ENCODE results near the gene POLDIP3. TPM values are rescaled to one million over a fixed set of nuclear protein-coding genes. Genes with fewer than 3 reads are reported as not detected.

POLDIP3 gene
- total RNA-seq, 1 donor from 2014 or later = 22.4 TPM

DNA sequence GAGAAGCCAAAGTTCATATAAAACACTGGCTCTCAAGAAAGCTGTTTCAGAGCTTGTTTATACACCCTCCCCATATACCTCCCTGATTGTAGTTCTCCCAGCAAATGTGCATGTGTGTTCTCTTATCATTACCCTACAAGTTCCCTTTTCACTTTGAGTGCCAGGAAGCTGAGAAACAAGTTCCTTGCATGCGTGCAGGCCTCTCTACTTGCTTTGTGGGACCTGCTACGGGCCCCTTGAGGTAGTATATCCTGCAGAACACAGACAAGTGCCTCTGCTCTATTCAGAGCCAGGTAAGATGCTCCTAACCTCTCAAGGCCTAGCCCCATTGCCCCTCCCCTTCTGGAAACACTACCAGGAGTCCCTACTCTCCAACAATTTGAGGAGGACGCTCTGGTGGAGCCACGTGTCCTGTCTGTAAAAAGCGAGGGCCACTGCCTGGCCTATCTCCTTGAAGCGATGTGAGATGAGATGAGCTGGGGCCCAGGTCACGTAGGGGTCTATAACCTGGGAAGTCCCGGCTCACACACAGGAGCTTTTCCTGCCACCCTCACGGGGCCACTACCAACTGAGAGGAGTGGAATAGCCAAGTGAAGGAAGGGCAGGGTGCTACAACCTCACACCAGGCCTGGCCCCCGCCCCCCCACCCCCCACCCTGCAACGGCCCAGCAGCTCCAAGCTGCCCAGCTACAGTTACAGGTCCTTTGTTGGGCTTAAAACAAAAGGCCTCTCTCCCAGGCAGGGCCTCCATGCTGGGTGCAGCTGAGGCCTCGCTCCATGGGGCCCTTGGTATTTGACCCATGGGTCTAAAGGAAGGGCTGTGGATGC is 28.3 kb upstream of the POLDIP3 start:
- H3K9me3 ChIP-seq (ENCODE audit: control insufficient read depth in 3 of 3, low read length in 3 of 3) = no peaks in the 10 kb centered on the region
- peak overlapping the region; percentile 80 to 99 (median 98) for H3K9ac ChIP-seq (ENCODE audit: low read depth in 1 of 3, low read length in 3 of 3)
- no peaks in the 10 kb centered on the region for H3K36me3 ChIP-seq (ENCODE audit: control insufficient read depth in 3 of 3, insufficient read depth in 3 of 3, low read length in 3 of 3)
- H3K4me3 ChIP-seq (ENCODE audit: low read length in 3 of 3) = no peak overlapping the region
- H3K27ac ChIP-seq (ENCODE audit: low read depth, low read length) = peak overlapping the region; percentile 95
- H3K27me3 ChIP-seq (ENCODE audit: control insufficient read depth in 3 of 3, insufficient read depth in 3 of 3, low read length in 3 of 3) = no peaks in the 10 kb centered on the region
- H3K4me1 ChIP-seq (ENCODE audit: control insufficient read depth in 3 of 3, insufficient read depth in 3 of 3, low read length in 3 of 3) = peaks cover 53 to 60% (median 57%) of the 10 kb centered on the region in 3 donors

GRCh38 chr22:42641801-42642413 is 27.2 kb upstream of the POLDIP3 start:
- Histone ChIP-seq H3K27me3 (ENCODE audit: control insufficient read depth in 3 of 3, insufficient read depth in 3 of 3, low read length in 3 of 3) (no peaks in the 10 kb centered on the region), H3K9ac (ENCODE audit: low read depth in 1 of 3, low read length in 3 of 3) (peak overlapping the region in 2 of 3 donors; percentile 11 to 33), H3K36me3 (ENCODE audit: control insufficient read depth in 3 of 3, insufficient read depth in 3 of 3, low read length in 3 of 3) (peaks cover 0 to 2% (median 0%) of the 10 kb centered on the region in 3 donors), H3K4me3 (ENCODE audit: low read length in 3 of 3) (no peak overlapping the region), H3K27ac (ENCODE audit: low read depth, low read length) (no peak overlapping the region), H3K4me1 (ENCODE audit: control insufficient read depth in 3 of 3, insufficient read depth in 3 of 3, low read length in 3 of 3) (peaks cover 44 to 53% (median 49%) of the 10 kb centered on the region in 3 donors), H3K9me3 (ENCODE audit: control insufficient read depth in 3 of 3, low read length in 3 of 3) (no peaks in the 10 kb centered on the region)

- H3K4me1 ChIP-seq (ENCODE audit: control insufficient read depth in 3 of 3, insufficient read depth in 3 of 3, low read length in 3 of 3) = peaks cover 31 to 47% (median 41%) of the 10 kb centered on the region in 3 donors
- peaks cover 4 to 7% (median 5%) of the 10 kb centered on the region in 3 donors for H3K36me3 ChIP-seq (ENCODE audit: control insufficient read depth in 3 of 3, insufficient read depth in 3 of 3, low read length in 3 of 3)
- H3K4me3 ChIP-seq (ENCODE audit: low read length in 3 of 3) = no peak overlapping the region
- H3K9me3 ChIP-seq (ENCODE audit: control insufficient read depth in 3 of 3, low read length in 3 of 3) = no peaks in the 10 kb centered on the region
- H3K27ac ChIP-seq (ENCODE audit: low read depth, low read length) = no peak overlapping the region
- no peak overlapping the region for H3K9ac ChIP-seq (ENCODE audit: low read depth in 1 of 3, low read length in 3 of 3)
- no peaks in the 10 kb centered on the region for H3K27me3 ChIP-seq (ENCODE audit: control insufficient read depth in 3 of 3, insufficient read depth in 3 of 3, low read length in 3 of 3)
Observed at GRCh38 chr22:42639541-42640241, 25.0 kb upstream of the POLDIP3 start.

- H3K4me1 ChIP-seq (ENCODE audit: control insufficient read depth in 3 of 3, insufficient read depth in 3 of 3, low read length in 3 of 3) = peaks cover 19 to 38% (median 21%) of the 10 kb centered on the region in 3 donors
- no peaks in the 10 kb centered on the region for H3K9me3 ChIP-seq (ENCODE audit: control insufficient read depth in 3 of 3, low read length in 3 of 3)
- peak overlapping the region in 2 of 3 donors; percentile 23 to 25 for H3K9ac ChIP-seq (ENCODE audit: low read depth in 1 of 3, low read length in 3 of 3)
- H3K27ac ChIP-seq (ENCODE audit: low read depth, low read length) = peak overlapping the region; percentile 66
- peaks cover 15 to 17% (median 16%) of the 10 kb centered on the region in 3 donors for H3K36me3 ChIP-seq (ENCODE audit: control insufficient read depth in 3 of 3, insufficient read depth in 3 of 3, low read length in 3 of 3)
- no peak overlapping the region for H3K4me3 ChIP-seq (ENCODE audit: low read length in 3 of 3)
- H3K27me3 ChIP-seq (ENCODE audit: control insufficient read depth in 3 of 3, insufficient read depth in 3 of 3, low read length in 3 of 3) = no peaks in the 10 kb centered on the region
Observed at GRCh38 chr22:42637555-42637954, 22.9 kb upstream of the POLDIP3 start.

GRCh38 chr22:42636506-42636905 is 21.8 kb upstream of the POLDIP3 start:
- no peaks in the 10 kb centered on the region for H3K27me3 ChIP-seq (ENCODE audit: control insufficient read depth in 3 of 3, insufficient read depth in 3 of 3, low read length in 3 of 3)
- peak overlapping the region in 1 of 3 donors; percentile 33 for H3K9ac ChIP-seq (ENCODE audit: low read depth in 1 of 3, low read length in 3 of 3)
- peak overlapping the region; percentile 88 for H3K27ac ChIP-seq (ENCODE audit: low read depth, low read length)
- no peak overlapping the region for H3K4me3 ChIP-seq (ENCODE audit: low read length in 3 of 3)
- H3K4me1 ChIP-seq (ENCODE audit: control insufficient read depth in 3 of 3, insufficient read depth in 3 of 3, low read length in 3 of 3) = peaks cover 13 to 48% (median 17%) of the 10 kb centered on the region in 3 donors
- no peaks in the 10 kb centered on the region for H3K9me3 ChIP-seq (ENCODE audit: control insufficient read depth in 3 of 3, low read length in 3 of 3)
- peaks cover 24 to 27% (median 26%) of the 10 kb centered on the region in 3 donors for H3K36me3 ChIP-seq (ENCODE audit: control insufficient read depth in 3 of 3, insufficient read depth in 3 of 3, low read length in 3 of 3)

DNA sequence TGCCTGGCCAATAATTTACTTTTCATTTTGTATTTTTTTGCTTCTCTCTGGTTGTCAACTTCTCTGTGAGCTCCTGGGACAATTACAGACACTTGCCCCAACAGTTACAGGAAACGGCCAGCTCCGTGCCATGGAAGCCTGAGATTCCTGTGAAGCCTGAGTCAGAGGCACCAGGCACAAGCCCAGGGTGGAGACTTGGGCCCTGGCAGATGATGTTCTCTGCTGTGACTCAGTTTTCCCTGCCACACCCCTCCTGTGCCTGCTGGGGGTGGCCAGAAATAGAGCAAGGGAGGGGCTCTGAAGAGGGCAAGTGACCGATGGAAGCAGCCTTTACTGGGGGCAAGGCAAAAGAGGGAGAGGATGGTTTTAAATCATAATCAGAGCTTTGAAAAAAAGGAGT is 20.8 kb upstream of the POLDIP3 start:
- peaks cover 33 to 36% (median 36%) of the 10 kb centered on the region in 3 donors for H3K36me3 ChIP-seq (ENCODE audit: control insufficient read depth in 3 of 3, insufficient read depth in 3 of 3, low read length in 3 of 3)
- H3K4me1 ChIP-seq (ENCODE audit: control insufficient read depth in 3 of 3, insufficient read depth in 3 of 3, low read length in 3 of 3) = peaks cover 13 to 54% (median 17%) of the 10 kb centered on the region in 3 donors
- H3K27me3 ChIP-seq (ENCODE audit: control insufficient read depth in 3 of 3, insufficient read depth in 3 of 3, low read length in 3 of 3) = no peaks in the 10 kb centered on the region
- H3K4me3 ChIP-seq (ENCODE audit: low read length in 3 of 3) = peak overlapping the region in 1 of 3 donors; percentile 22
- H3K27ac ChIP-seq (ENCODE audit: low read depth, low read length) = peak overlapping the region; percentile 88
- H3K9me3 ChIP-seq (ENCODE audit: control insufficient read depth in 3 of 3, low read length in 3 of 3) = no peaks in the 10 kb centered on the region
- H3K9ac ChIP-seq (ENCODE audit: low read depth in 1 of 3, low read length in 3 of 3) = peak overlapping the region; percentile 33 to 64 (median 51)

- Histone ChIP-seq H3K36me3 (ENCODE audit: control insufficient read depth in 3 of 3, insufficient read depth in 3 of 3, low read length in 3 of 3) (peaks cover 56 to 60% (median 59%) of the 10 kb centered on the region in 3 donors), H3K4me3 (ENCODE audit: low read length in 3 of 3) (no peak overlapping the region), H3K4me1 (ENCODE audit: control insufficient read depth in 3 of 3, insufficient read depth in 3 of 3, low read length in 3 of 3) (peaks cover 13 to 50% (median 17%) of the 10 kb centered on the region in 3 donors), H3K9ac (ENCODE audit: low read depth in 1 of 3, low read length in 3 of 3) (peak overlapping the region in 1 of 3 donors; percentile 16), H3K27me3 (ENCODE audit: control insufficient read depth in 3 of 3, insufficient read depth in 3 of 3, low read length in 3 of 3) (no peaks in the 10 kb centered on the region), H3K27ac (ENCODE audit: low read depth, low read length) (no peak overlapping the region), H3K9me3 (ENCODE audit: control insufficient read depth in 3 of 3, low read length in 3 of 3) (no peaks in the 10 kb centered on the region)
Observed at GRCh38 chr22:42633013-42633412, 18.3 kb upstream of the POLDIP3 start.

DNA sequence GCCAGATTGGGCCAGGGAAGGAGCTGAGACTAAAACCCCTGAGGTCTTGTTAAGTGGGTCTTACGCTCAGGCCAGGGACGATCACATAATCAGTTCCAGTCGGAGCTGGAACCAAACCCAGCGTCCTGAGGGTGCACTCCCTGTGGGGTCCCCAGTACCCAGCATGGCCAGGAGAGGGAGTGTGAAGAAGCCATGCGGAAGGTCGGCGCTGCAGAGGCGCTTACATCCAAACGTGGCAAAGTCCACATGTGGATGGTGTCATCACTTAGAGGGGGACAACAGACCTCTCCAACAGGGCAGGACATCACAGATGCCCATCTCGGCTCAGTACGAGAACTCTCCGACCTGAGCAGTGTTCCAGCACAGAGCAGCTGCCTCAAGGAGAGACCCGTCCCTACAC is 17.4 kb upstream of the POLDIP3 start:
- Histone ChIP-seq H3K4me1 (ENCODE audit: control insufficient read depth in 3 of 3, insufficient read depth in 3 of 3, low read length in 3 of 3) (peaks cover 11 to 42% (median 17%) of the 10 kb centered on the region in 3 donors), H3K9ac (ENCODE audit: low read depth in 1 of 3, low read length in 3 of 3) (peak overlapping the region in 1 of 3 donors; percentile 50), H3K27ac (ENCODE audit: low read depth, low read length) (no peak overlapping the region), H3K4me3 (ENCODE audit: low read length in 3 of 3) (no peak overlapping the region), H3K27me3 (ENCODE audit: control insufficient read depth in 3 of 3, insufficient read depth in 3 of 3, low read length in 3 of 3) (no peaks in the 10 kb centered on the region), H3K9me3 (ENCODE audit: control insufficient read depth in 3 of 3, low read length in 3 of 3) (no peaks in the 10 kb centered on the region), H3K36me3 (ENCODE audit: control insufficient read depth in 3 of 3, insufficient read depth in 3 of 3, low read length in 3 of 3) (peaks cover 63 to 69% (median 68%) of the 10 kb centered on the region in 3 donors)

- no peaks in the 10 kb centered on the region for H3K27me3 ChIP-seq (ENCODE audit: control insufficient read depth in 3 of 3, insufficient read depth in 3 of 3, low read length in 3 of 3)
- peaks cover 9 to 34% (median 13%) of the 10 kb centered on the region in 3 donors for H3K4me1 ChIP-seq (ENCODE audit: control insufficient read depth in 3 of 3, insufficient read depth in 3 of 3, low read length in 3 of 3)
- peaks cover 71 to 74% (median 72%) of the 10 kb centered on the region in 3 donors for H3K36me3 ChIP-seq (ENCODE audit: control insufficient read depth in 3 of 3, insufficient read depth in 3 of 3, low read length in 3 of 3)
- H3K9me3 ChIP-seq (ENCODE audit: control insufficient read depth in 3 of 3, low read length in 3 of 3) = no peaks in the 10 kb centered on the region
- H3K9ac ChIP-seq (ENCODE audit: low read depth in 1 of 3, low read length in 3 of 3) = no peak overlapping the region
- H3K4me3 ChIP-seq (ENCODE audit: low read length in 3 of 3) = no peak overlapping the region
- no peak overlapping the region for H3K27ac ChIP-seq (ENCODE audit: low read depth, low read length)
Observed at GRCh38 chr22:42630901-42631602, 16.4 kb upstream of the POLDIP3 start.
